Posterior cingulate gyrus (tissue), 11 donors: ENCODE results near the gene LDLR.
"Not testable (repeated sequence)": the region's sequence is repeated elsewhere in the genome, so short reads cannot be mapped to it uniquely, and the experiment has no call there.

Experiments used
- DNase-seq, 10 donors: peaks; one replicate each; pipeline versions ENCODE4 v3.0.0 to v3.0.0-alpha.2; 2020 to 2021; ENCODE audit warnings: mixed read lengths in 3 of 10
- intact Hi-C: fragments of 100-400 bp; cut with DNase I; formaldehyde crosslinking; loops from one replicate; pipeline ENCODE4 v1.15.1; 2023

The LDLR gene

DNA sequence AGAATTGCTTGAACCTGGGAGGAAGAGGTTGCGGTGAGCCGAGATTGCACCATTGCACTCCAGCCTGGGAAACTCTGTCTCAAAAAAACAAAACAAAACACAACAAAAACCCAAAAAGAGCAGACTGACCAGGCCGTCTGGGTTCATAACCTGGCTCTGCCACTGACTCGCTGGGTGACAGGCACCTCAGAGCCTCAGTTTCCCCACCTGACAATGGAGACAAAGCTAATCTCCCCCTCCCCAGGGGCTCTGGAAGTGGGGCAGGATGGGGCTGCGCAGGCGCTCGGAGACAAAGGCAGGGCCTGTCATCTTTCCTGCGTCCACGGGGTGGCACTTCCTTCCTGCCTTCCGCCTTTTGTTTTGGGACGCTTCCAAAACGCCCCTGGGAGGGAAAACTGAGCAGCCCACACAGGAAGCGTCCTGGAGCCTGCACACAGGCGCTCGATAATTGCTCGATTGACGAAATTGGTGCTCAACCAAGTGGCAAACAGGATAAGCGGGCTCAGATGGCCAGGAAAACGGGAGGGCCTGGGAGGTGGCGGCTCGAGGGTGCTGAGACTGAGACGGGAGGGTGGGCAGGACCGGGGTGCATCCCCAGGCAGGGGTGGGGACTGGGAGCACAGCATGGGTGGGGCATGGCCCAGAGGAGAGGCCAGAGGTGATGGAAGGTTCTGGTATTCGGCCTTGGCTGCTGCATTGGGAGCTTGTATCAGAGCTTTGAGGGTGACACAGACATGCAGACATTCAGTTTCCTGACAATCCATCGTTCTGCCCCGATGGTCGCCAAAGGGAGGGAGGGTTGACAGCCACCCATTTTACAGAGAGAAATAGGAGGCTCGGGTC, 48.5 kb downstream of the LDLR start:
- DNase-seq: peak; percentile 69 to 96 (median 79)
- intact Hi-C loops: loop anchor here (1.0 to 10.0 kb wide), 3 partner anchors 66 to 307 kb away; no protein-coding TSS in a partner anchor

DNA sequence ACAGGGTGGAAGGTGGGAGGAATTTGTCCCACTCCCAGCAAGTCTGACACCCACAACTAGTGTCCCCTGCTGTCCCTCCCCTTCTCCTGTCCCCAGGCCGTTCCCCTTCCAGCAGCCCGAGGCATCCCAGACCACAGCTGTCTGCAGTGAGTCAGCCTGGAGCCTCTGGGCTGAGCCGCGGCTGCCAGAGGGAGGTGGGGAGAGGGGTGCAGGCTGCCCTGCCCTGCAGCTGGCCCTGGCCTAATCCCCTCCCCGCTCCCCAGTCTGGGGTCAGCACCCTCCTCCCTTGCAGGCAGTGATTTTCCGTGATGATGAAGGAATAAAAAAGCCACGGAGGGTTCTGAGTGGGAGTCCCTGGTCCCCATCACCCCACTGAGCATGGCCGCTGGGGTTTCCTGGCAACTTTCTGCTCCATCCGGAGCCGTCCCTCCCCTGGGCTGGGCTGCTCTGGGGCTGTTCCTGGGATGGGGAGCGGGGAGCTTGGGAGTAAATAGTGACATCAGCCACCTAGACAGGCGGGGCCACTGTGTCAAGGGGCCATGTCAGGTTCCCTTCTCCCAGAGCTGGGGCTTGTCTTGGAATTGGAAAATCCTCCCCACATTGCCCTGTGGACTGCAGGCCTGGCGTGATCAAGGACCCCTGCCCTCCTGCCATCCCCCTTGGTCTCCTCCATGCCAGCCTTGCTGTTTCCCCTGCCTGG, 49.5 kb downstream of the LDLR start:
- peak in 8 of 10 donors; percentile 25 to 93 (median 66) for DNase-seq
- intact Hi-C loops: loop anchor here (1.0 to 10.0 kb wide), 3 partner anchors 65 to 306 kb away; no protein-coding TSS in a partner anchor

GRCh38 chr19:11140023-11140538, 50.8 kb downstream of the LDLR start:
- DNase-seq, intact Hi-C loops: not testable (repeated sequence)

GRCh38 chr19:11140896-11141295, 51.6 kb downstream of the LDLR start:
- intact Hi-C loops: no loop called here
- no peak for DNase-seq

GRCh38 chr19:11141937-11142527, 52.8 kb downstream of the LDLR start:
- DNase-seq: no peak
- intact Hi-C loops: no loop called here

DNA sequence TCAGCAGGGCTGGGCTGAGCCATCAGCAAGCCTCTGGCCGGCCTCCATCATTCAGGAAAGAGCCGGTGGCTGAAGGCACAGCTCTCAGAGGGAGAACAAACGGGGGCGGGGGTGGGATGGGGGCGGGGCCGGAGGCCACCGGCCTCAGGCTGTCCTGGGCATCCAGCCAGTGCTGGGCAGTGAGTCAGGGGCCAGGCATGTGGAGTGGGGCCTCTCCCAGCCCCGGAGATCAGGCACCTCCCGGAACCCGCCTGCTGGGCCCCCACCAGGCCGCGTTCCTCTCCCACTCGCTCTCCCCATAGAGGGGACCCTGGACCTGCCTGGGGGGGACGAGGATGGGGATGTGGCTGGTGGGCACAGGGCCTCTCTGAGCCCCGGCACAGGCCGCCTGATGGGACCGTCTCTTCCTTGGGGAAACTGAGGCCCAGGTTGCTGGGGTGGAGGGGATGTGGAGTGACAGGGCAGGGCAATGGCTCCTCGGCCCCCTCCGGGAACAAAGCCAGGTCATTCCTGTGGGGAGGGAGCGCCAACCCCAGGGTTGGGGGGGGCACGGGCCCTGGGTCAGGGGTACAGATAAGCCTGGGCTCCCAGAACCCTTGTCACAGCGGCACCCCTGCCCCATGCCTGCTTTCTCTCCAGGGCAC, 53.4 kb downstream of the LDLR start:
- intact Hi-C loops: no loop called here
- peak in 5 of 10 donors; percentile 36 to 87 (median 51) for DNase-seq

DNA sequence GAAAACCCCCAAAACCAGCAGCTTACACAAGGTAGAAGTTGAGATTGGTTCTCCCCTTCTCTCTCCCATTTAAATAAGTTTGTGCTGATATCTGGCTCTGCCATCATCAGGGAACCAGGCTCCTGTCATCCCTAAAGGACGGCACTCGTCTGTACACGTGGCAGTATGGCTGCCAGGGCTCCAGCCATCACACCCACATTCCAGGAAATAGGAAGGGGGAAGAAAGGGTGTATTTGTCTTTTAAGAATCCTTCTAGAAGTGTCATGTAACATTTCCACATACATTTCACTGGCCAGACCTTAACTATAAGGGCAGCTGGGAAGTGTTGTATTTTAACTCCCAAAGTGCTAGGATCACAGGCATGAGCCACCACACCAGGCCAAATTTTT, 56.3 kb downstream of the LDLR start:
- no peak for DNase-seq
- intact Hi-C loops: no loop called here

GRCh38 chr19:11148001-11148400, 58.7 kb downstream of the LDLR start:
- no peak for DNase-seq
- intact Hi-C loops: no loop called here

GRCh38 chr19:11151181-11151580, 61.9 kb downstream of the LDLR start:
- intact Hi-C loops: no loop called here
- DNase-seq: no peak

- intact Hi-C loops: no loop called here
- no peak for DNase-seq
These were observed 63.2 kb downstream of the LDLR start for GRCh38 chr19:11152318-11153062.

GRCh38 chr19:11154683-11155047, 65.4 kb downstream of the LDLR start:
- DNase-seq: no peak
- intact Hi-C loops: no loop called here

DNA sequence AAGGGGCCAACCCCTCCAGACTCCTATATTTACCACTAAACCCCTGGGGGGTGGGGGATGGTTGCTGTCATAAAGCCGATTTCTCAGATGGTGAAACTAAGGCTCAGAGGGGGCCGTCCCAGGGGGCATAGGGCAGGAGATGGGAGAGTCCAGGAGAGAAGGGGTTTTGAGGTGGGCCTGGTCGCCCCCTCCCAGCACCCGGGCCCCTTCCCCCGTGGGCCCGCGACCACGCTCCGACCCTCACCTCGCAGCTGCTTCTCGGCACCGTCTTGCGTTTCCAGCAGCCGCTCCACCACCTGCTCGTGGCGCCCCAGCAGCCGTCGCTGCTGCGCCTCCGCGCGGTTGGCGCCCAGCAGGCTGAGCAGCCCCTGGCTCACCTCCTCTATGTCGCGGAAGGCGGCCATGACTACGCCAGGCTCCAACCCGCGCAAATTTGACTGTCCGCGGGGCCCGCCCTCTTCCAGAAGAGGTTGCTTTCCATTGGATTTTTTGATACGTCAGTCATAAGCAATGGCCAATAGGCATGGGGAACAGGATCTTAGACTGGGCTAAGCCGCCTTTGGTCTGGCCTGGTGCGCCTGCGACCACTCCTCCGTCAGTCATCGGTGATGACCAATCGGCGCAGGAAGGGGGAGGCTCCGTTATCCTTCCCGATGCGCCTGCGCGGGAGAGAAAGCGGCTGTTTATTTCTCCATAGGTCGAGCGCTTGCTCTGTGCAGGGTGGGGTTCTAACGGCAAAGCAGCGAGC, 66.3 kb downstream of the LDLR start, which contains the start of gene SPC24:
TSS of gene SPC24 (minus strand) at position 410 of the 748 bp plus-strand sequence. CDS start at position 404, 6 bp downstream.
- intact Hi-C loops: no loop called here
- peak; percentile 96 to 100 (median 98) for DNase-seq

GRCh38 chr19:11159598-11160439, 70.6 kb downstream of the LDLR start:
- no peak for DNase-seq
- intact Hi-C loops: no loop called here

DNA sequence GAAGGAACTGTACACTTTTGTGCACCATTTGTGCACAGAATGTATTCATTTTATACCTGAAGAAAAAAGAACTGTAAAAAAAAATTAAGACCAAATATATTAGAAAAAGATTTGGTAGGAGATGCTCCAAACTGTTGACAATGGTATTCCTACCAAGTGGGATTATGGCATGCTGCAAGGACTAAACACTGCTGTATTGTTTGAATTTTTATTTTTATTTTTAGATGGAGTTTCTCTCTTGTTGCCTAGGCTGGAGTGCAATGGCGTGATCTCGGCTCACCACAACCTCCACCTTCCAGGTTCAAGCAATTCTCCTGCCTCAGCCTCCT, 71.1 kb downstream of the LDLR start:
- intact Hi-C loops, DNase-seq: not testable (repeated sequence)

GRCh38 chr19:11164296-11164695, 75.0 kb downstream of the LDLR start:
- intact Hi-C loops: no loop called here
- no peak for DNase-seq

DNA sequence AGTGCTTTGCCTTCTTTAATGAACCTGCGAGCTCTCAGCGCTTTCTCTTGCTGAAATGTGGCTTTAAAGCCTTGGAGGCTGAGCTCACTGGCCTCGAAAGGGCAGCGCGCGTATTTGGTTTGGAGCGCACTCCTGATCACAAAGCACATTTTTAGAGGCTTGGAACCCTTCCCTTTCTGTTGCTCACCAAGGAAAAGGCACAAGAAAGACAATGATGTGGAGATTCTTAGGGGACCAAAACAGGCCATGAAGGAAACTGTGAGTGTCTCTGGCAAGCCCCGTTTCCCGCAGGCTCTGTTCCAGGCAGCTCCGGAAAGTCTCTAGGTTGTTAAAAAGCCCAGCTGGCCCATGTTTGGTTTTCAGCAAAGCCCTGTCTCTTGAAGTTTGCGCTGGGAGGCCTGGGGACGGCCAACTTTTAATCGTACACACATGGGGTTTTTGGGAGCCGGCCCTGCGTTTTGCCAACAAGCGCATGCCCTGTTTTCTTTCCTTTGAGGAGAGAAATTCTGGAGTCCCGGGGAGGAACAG, 75.7 kb downstream of the LDLR start:
- DNase-seq: peak in 8 of 10 donors; percentile 23 to 92 (median 54)

DNA sequence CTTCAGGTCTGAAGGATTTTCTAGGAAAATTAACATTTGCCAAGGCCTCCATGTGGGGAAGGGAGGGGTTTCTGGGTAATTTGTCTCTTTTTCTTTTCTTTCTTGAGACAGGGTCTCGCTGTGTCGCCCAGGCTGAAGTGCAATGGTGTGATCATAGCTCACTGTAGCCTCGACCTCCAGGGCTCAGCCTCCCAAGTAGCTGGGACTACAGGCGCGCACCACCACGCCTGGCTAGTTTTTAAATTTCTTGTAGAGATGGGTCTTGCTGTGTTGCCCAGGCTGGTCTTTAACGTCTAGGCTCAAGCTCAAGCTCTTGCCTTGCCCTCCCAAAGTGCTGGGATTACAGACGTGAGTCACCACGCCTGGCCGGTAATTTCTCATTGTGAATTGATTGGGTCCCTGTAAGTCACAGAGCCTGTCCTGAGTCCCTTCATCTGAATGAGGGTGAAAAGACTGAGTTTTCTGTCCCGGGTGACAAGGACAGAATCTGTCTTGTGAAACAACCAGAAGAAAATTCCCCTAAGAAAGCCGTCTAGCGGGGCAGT, 76.3 kb downstream of the LDLR start:
- intact Hi-C loops: no loop called here
- no peak for DNase-seq

More for the DNA sequence above, 75.7 kb downstream of the LDLR start:
- intact Hi-C loops: no loop called here
